MCF 10A (cell line): ENCODE results near the gene CCDC127. TPM values are rescaled to one million over a fixed set of nuclear protein-coding genes. Genes with fewer than 3 reads are reported as not detected.

ENCODE experiments used
- BruUV-seq: library from RNA; stranded (reverse); fragments of 400-500 nt; replicated peaks from 2 replicates; lab custom pipeline; 2021; lab: Mats Ljungman, UMichigan
- CTCF ChIA-PET: fragments of 300-600 bp; sonication (Branson Sonifier 250); formaldehyde crosslinking; extraction: SDS; loops from one replicate; lab custom pipeline; 2021; ENCODE audit warnings: antibody characterized with exemption, inconsistent platforms; lab: Yijun Ruan, JAX
- POLR2A ChIA-PET: fragments of 300-600, 350-650 bp; sonication (Branson Sonifier 250); formaldehyde crosslinking; extraction: SDS; loops from one replicate; lab custom pipeline; 2020; ENCODE audit warnings: antibody characterized with exemption, inconsistent platforms; lab: Yijun Ruan, JAX
- DNase-seq: peaks from one replicate; pipeline ENCODE4 v3.0.0-alpha.2; 2018; ENCODE audit not compliant: unreplicated experiment
- H3K27ac Mint-ChIP-seq: one replicate; pipeline ENCODE4 v1.8.0; 2022; ENCODE audit warnings: mild to moderate bottlenecking, low read depth, mixed read lengths; ENCODE audit not compliant: unreplicated experiment
- H3K27me3 Mint-ChIP-seq: one replicate; pipeline ENCODE4 v1.8.0; 2022; ENCODE audit warnings: mixed read lengths; ENCODE audit not compliant: insufficient read depth, unreplicated experiment
- H3K36me3 Mint-ChIP-seq: one replicate; pipeline ENCODE4 v1.8.0; 2022; ENCODE audit warnings: mild to moderate bottlenecking, moderate library complexity, mixed read lengths; ENCODE audit not compliant: insufficient read depth, unreplicated experiment
- H3K4me1 Mint-ChIP-seq: one replicate; pipeline ENCODE4 v1.8.0; 2022; ENCODE audit warnings: mixed read lengths; ENCODE audit not compliant: insufficient read depth, unreplicated experiment
- H3K4me3 Mint-ChIP-seq: one replicate; pipeline ENCODE4 v1.8.0; 2022; ENCODE audit warnings: mild to moderate bottlenecking, moderate library complexity, mixed read lengths; ENCODE audit not compliant: unreplicated experiment
- H3K9me3 Mint-ChIP-seq: one replicate; pipeline ENCODE4 v1.8.0; 2022; ENCODE audit warnings: mixed read lengths; ENCODE audit not compliant: unreplicated experiment
- intact Hi-C: fragments of 100-400 bp; cut with micrococcal nuclease; formaldehyde crosslinking; loops from 2 replicates; pipeline ENCODE4 v1.14.1; 2022
- total RNA-seq: library from RNA; stranded (reverse); gene quantifications from 2 replicates; pipeline ENCODE4 v1.2.3, GENCODE V29; 2022
- TF ChIP-seq, protein P1 (sequence below): fragments of 200-600 bp; IDR thresholded peaks from one replicate; pipeline ENCODE4 v1.8.0; 2022; ENCODE audit warnings: antibody characterized with exemption, mild to moderate bottlenecking; ENCODE audit not compliant: unreplicated experiment

Gene CCDC127
- total RNA-seq, 1 experiment from 2014 or later, result 4.5 TPM

DNA sequence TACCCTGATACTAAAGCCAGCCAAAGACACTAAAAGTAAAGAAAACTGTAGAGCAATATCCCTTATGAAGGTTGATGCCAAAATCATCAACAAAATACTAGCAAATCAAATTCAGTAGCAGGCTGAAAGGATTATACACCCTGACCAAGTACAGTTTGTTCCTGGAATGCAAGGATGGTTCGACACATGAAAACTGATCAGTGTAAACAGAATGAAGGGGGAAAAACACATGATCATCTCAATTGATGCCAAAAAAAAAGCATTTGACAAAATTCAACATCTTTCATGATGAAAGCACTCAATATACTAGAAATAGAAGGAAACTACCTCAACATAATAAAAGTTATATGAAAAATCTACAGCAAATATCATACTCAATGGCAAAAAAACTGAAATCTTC is 70.2 kb downstream of the CCDC127 start:
- POLR2A ChIA-PET, result no interaction called here
- intact Hi-C loops, result no loop called here
- Mint-ChIP-seq H3K4me3 (no peak overlapping the region), H3K36me3 (no peaks in the 10 kb centered on the region), H3K27ac (no peak overlapping the region), H3K27me3 (peaks cover 22% of the 10 kb centered on the region), H3K9me3 (peaks cover 18% of the 10 kb centered on the region), H3K4me1 (no peaks in the 10 kb centered on the region)
- CTCF ChIA-PET, result interaction anchor here (0.6 kb wide), 1 partner anchor 123 kb away, joined by 3 read pairs; no protein-coding TSS in a partner anchor
- TF ChIP-seq, protein P1, sequence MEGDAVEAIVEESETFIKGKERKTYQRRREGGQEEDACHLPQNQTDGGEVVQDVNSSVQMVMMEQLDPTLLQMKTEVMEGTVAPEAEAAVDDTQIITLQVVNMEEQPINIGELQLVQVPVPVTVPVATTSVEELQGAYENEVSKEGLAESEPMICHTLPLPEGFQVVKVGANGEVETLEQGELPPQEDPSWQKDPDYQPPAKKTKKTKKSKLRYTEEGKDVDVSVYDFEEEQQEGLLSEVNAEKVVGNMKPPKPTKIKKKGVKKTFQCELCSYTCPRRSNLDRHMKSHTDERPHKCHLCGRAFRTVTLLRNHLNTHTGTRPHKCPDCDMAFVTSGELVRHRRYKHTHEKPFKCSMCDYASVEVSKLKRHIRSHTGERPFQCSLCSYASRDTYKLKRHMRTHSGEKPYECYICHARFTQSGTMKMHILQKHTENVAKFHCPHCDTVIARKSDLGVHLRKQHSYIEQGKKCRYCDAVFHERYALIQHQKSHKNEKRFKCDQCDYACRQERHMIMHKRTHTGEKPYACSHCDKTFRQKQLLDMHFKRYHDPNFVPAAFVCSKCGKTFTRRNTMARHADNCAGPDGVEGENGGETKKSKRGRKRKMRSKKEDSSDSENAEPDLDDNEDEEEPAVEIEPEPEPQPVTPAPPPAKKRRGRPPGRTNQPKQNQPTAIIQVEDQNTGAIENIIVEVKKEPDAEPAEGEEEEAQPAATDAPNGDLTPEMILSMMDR, result no peak
- BruUV-seq, result no TSS peak
- no peak for DNase-seq

Other genes starting within 250 kb of the CCDC127 start
- gene PLEKHG4B, start 126.0 kb downstream of the CCDC127 start, total RNA-seq, result not detected in 2 replicates
- gene LRRC14B, start 26.7 kb downstream of the CCDC127 start, total RNA-seq, result not detected in 2 replicates
- gene SDHA, start 167 bp upstream of the CCDC127 start, total RNA-seq, result 73.4 and 75.0 TPM in 2 replicates
- 107 and 133 TPM in 2 replicates for gene PDCD6, start 53.5 kb upstream of the CCDC127 start, total RNA-seq
- 3.2 and 3.3 TPM in 2 replicates for gene AHRR, start 103.6 kb upstream of the CCDC127 start, total RNA-seq
- 44.1 and 49.6 TPM in 2 replicates for gene EXOC3, start 225.0 kb upstream of the CCDC127 start, total RNA-seq